22Rv1 (cell line): ENCODE measurements around the gene PAX6.
"Not testable (repeated sequence)": the region's sequence is repeated elsewhere in the genome, so short reads cannot be mapped to it uniquely, and the experiment has no call there.

Experiments
- H3K27ac ChIP-seq: fragments of 450-650 bp; 2 replicates; pipeline ENCODE4 v1.5.1; 2017
- ZFX ChIP-seq: fragments of 450-650 bp; IDR thresholded peaks from 2 replicates; pipeline ENCODE4 v1.6.1; 2017; ENCODE audit warnings: antibody characterized with exemption, borderline replicate concordance
- TF ChIP-seq, protein P1 (sequence below): fragments of 450-650 bp; IDR thresholded peaks from 2 replicates; pipeline ENCODE4 v1.5.1; 2017; ENCODE audit warnings: mild to moderate bottlenecking

Gene PAX6

DNA sequence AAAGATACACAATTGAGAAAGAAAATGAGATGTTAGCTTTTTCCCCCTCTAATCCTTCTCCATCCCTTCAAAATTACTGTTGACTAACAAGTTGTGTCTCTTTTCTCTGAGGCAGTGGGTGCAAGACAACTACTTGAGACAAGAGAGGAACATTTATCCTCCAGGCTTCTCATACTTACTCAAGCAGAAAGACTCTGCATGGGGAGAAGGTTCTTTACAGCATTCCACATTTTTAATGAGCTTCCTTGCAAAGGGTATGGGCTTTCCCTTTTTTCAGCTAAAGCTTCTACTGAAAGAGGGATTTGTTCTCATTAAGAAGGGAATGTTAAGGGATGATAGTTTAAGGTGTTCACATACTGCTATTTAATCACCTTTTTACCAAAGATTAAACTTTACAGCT is 47.8 kb downstream of the PAX6 start:
- TF ChIP-seq, protein P1, sequence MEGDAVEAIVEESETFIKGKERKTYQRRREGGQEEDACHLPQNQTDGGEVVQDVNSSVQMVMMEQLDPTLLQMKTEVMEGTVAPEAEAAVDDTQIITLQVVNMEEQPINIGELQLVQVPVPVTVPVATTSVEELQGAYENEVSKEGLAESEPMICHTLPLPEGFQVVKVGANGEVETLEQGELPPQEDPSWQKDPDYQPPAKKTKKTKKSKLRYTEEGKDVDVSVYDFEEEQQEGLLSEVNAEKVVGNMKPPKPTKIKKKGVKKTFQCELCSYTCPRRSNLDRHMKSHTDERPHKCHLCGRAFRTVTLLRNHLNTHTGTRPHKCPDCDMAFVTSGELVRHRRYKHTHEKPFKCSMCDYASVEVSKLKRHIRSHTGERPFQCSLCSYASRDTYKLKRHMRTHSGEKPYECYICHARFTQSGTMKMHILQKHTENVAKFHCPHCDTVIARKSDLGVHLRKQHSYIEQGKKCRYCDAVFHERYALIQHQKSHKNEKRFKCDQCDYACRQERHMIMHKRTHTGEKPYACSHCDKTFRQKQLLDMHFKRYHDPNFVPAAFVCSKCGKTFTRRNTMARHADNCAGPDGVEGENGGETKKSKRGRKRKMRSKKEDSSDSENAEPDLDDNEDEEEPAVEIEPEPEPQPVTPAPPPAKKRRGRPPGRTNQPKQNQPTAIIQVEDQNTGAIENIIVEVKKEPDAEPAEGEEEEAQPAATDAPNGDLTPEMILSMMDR: no peak
- no peak for TF ChIP-seq ZFX
- no peak overlapping the region for H3K27ac ChIP-seq

GRCh38 chr11:31761636-31762035 is 49.5 kb downstream of the PAX6 start:
- TF ChIP-seq, protein P1: no peak
- TF ChIP-seq ZFX: no peak
- no peak overlapping the region for H3K27ac ChIP-seq

DNA sequence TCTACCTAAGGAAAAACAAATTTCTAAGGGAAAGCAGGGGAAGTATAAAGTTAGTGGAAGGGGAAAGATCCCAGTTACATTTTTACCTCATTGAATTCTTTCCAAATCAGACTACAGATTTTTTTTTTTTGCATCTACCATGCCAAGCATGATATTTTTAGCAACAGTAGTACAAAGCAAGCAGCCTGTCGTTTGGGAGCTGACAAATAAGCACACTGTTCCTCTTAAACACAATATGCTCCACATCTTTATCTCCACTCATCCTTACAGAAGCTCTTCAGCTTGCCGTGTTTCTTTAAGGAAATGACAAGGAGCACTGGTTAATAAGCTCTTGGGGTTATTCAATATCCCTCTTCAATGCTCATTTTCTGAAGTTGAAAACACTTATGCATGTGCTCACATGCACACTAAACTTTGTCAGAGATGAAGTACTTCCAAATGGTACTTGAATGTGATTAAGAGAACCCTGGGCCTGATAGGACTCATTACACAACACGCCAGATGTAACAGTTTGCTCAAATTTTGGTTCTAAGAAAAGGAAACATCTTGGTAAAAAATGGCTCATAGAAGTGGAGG is 53.8 kb downstream of the PAX6 start:
- H3K27ac ChIP-seq: no peak overlapping the region
- TF ChIP-seq, protein P1: no peak
- TF ChIP-seq ZFX: no peak

GRCh38 chr11:31747581-31747980 is 63.5 kb downstream of the PAX6 start:
- H3K27ac ChIP-seq: no peak overlapping the region
- TF ChIP-seq ZFX: no peak
- TF ChIP-seq, protein P1: no peak

GRCh38 chr11:31740731-31741368 is 70.3 kb downstream of the PAX6 start:
- H3K27ac ChIP-seq: not testable (repeated sequence)

GRCh38 chr11:31740131-31740530 is 71.0 kb downstream of the PAX6 start:
- TF ChIP-seq ZFX: no peak
- TF ChIP-seq, protein P1: no peak
- H3K27ac ChIP-seq: no peak overlapping the region
